Gastroesophageal sphincter (tissue), 3 donors: ENCODE measurements around the gene VTCN1.

Source experiments
- EP300 ChIP-seq: sonication (generic); formaldehyde crosslinking; IDR thresholded peaks from one replicate; pipeline ENCODE4 v1.6.1; 2017; ENCODE audit warnings: antibody characterized with exemption, mild to moderate bottlenecking
- POLR2A ChIP-seq, 2 donors: fragments of 450-650 bp; IDR thresholded peaks; one replicate each; pipeline ENCODE4 v1.6.1; 2017; ENCODE audit warnings: antibody characterized with exemption in 2 of 2, mild to moderate bottlenecking in 2 of 2, moderate library complexity in 1 of 2
- POLR2AphosphoS5 ChIP-seq: sonication (generic); formaldehyde crosslinking; IDR thresholded peaks from one replicate; pipeline ENCODE4 v1.6.1; 2017; ENCODE audit warnings: antibody characterized with exemption
- TF ChIP-seq, protein P1 (sequence below), 4 experiments: fragments of 200-600 bp in 2 of 4; fragments of 450-650 bp in 2 of 4; sonication (generic) in 1 of 4; IDR thresholded peaks; one replicate each; pipeline ENCODE4 v1.5.1; 2017 to 2019; ENCODE audit warnings: antibody characterized with exemption in 4 of 4, mild to moderate bottlenecking in 2 of 4, moderate library complexity in 2 of 4

GRCh38 chr1:117121589-117122329, 89.0 kb downstream of the VTCN1 start, which contains the start of gene TRIM45:
- TF ChIP-seq, protein P1, sequence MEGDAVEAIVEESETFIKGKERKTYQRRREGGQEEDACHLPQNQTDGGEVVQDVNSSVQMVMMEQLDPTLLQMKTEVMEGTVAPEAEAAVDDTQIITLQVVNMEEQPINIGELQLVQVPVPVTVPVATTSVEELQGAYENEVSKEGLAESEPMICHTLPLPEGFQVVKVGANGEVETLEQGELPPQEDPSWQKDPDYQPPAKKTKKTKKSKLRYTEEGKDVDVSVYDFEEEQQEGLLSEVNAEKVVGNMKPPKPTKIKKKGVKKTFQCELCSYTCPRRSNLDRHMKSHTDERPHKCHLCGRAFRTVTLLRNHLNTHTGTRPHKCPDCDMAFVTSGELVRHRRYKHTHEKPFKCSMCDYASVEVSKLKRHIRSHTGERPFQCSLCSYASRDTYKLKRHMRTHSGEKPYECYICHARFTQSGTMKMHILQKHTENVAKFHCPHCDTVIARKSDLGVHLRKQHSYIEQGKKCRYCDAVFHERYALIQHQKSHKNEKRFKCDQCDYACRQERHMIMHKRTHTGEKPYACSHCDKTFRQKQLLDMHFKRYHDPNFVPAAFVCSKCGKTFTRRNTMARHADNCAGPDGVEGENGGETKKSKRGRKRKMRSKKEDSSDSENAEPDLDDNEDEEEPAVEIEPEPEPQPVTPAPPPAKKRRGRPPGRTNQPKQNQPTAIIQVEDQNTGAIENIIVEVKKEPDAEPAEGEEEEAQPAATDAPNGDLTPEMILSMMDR (IDR thresholded peaks at IDR 0.05): peak; percentile 21 to 82 (median 68)
- peak; percentile 53 for TF ChIP-seq POLR2AphosphoS5
- TF ChIP-seq POLR2A (IDR thresholded peaks at IDR 0.05): no peak
- no peak for TF ChIP-seq EP300
